ENCODE data around the gene LCE3E. TPM values are rescaled to one million over a fixed set of nuclear protein-coding genes. Genes with fewer than 3 reads are reported as not detected.

Gene LCE3E
- not detected in 2 replicates for total RNA-seq

GRCh38 chr1:152566681-152567080 is at the start of gene LCE3E:
LCE3E (minus strand) TSS chr1:152566780; CDS start chr1:152566208, 572 bp downstream.

GRCh38 chr1:152613511-152613910 is 46.9 kb upstream of the LCE3E start, which contains the start of gene LCE3B:
LCE3B (plus strand) TSS chr1:152613811; CDS start chr1:152613811, 0 bp downstream.

GRCh38 chr1:152599934-152600333 is 33.4 kb upstream of the LCE3E start, which contains the start of gene LCE3C:
LCE3C (plus strand) TSS chr1:152600234; CDS start chr1:152600732, 498 bp downstream.

GRCh38 chr1:152580433-152580832 is 13.9 kb upstream of the LCE3E start, which contains the start of gene LCE3D:
LCE3D (minus strand) TSS chr1:152580516; CDS start chr1:152579936, 580 bp downstream.

Small RNA genes lying within 50 kb of the gene (small RNA-seq; reads per million reads assigned to genes)
- not detected for gene LCE3B (ENCODE audit: low replicate concordance)

Other genes with a start within 250 kb of the LCE3E start
- gene FLG, start 241.5 kb downstream of the LCE3E start, total RNA-seq = not detected in 2 replicates
- gene FLG2, start 206.8 kb downstream of the LCE3E start, total RNA-seq = not detected in 2 replicates
- gene CRNN, start 152.5 kb downstream of the LCE3E start, total RNA-seq = not detected in 2 replicates
- gene LCE5A, start 56.0 kb downstream of the LCE3E start, total RNA-seq = not detected in 2 replicates
- gene CRCT1, start 52.3 kb downstream of the LCE3E start, total RNA-seq = not detected in 2 replicates
- gene LCE3D, start 13.7 kb upstream of the LCE3E start, total RNA-seq = not detected in 2 replicates
- gene LCE3C, start 33.5 kb upstream of the LCE3E start, total RNA-seq = not detected in 2 replicates
- not detected in 2 replicates for gene LCE3B, start 47.0 kb upstream of the LCE3E start, total RNA-seq
- gene LCE3A, start 56.3 kb upstream of the LCE3E start, total RNA-seq = not detected in 2 replicates
- not detected in 2 replicates for gene LCE2D, start 96.6 kb upstream of the LCE3E start, total RNA-seq
- gene LCE2C, start 108.5 kb upstream of the LCE3E start, total RNA-seq = not detected in 2 replicates
- gene LCE2B, start 119.3 kb upstream of the LCE3E start, total RNA-seq = not detected in 2 replicates
- gene LCE2A, start 131.6 kb upstream of the LCE3E start, total RNA-seq = 0.57 TPM in 1 of 2 replicates, not detected in the other
- gene LCE4A, start 141.4 kb upstream of the LCE3E start, total RNA-seq = not detected in 2 replicates
- not detected in 2 replicates for gene KPRP, start 191.2 kb upstream of the LCE3E start, total RNA-seq
- gene LCE1F, start 208.4 kb upstream of the LCE3E start, total RNA-seq = not detected in 2 replicates
- gene LCE1E, start 219.5 kb upstream of the LCE3E start, total RNA-seq = not detected in 2 replicates
- gene LCE1D, start 229.9 kb upstream of the LCE3E start, total RNA-seq = not detected in 2 replicates
- not detected in 2 replicates for gene LCE1C, start 239.9 kb upstream of the LCE3E start, total RNA-seq
- gene LCE1B, start 245.2 kb upstream of the LCE3E start, total RNA-seq = not detected in 2 replicates